Left lobe of liver (tissue), 2 donors: ENCODE data around the gene AMER2. TPM values are rescaled to one million over a fixed set of nuclear protein-coding genes. Genes with fewer than 3 reads are reported as not detected.

Experiments
- ATAC-seq: fragments of 200-7000 bp; cut with Tn5 transposase; one replicate; pipeline ENCODE4 v1.9.1; 2020; ENCODE audit warnings: mild to moderate bottlenecking, moderate library complexity
- DNase-seq: peaks from one replicate; pipeline ENCODE4 v3.0.0-alpha.2; 2020; ENCODE audit warnings: low spot score
- total RNA-seq: library from RNA; stranded (reverse); gene quantifications from one replicate; pipeline ENCODE4 v1.2.1, GENCODE V29; 2021
- donor health status: DM: no; HTN: no; CAD: no; lungs with moderate emphysema.
- donor health status: DM: no; HTN: yes; CAD: no.

Gene AMER2
- not detected for total RNA-seq

- DNase-seq = no peak
- no peak for ATAC-seq
These were observed at the start of gene AMER2 for GRCh38 chr13:25171517-25172302. TSS of gene AMER2 (minus strand) at chr13:25172288. CDS start at chr13:25171619, 669 bp downstream.

- DNase-seq (no peak), ATAC-seq (no peak)
These were observed 45.9 kb upstream of the AMER2 start for GRCh38 chr13:25218019-25218418.

GRCh38 chr13:25217023-25217885 is 45.2 kb upstream of the AMER2 start:
- DNase-seq = no peak
- ATAC-seq = no peak

- DNase-seq (no peak), ATAC-seq (no peak)
These were observed 43.1 kb upstream of the AMER2 start for GRCh38 chr13:25215253-25215575.

GRCh38 chr13:25214491-25215252 is 42.6 kb upstream of the AMER2 start:
- DNase-seq (no peak), ATAC-seq (no peak)

- no peak for DNase-seq
- no peak for ATAC-seq
These were observed 41.6 kb upstream of the AMER2 start for GRCh38 chr13:25213715-25214114.

GRCh38 chr13:25210842-25211569 is 38.9 kb upstream of the AMER2 start:
- DNase-seq (no peak), ATAC-seq (no peak)

- ATAC-seq (no peak), DNase-seq (no peak)
These were observed 35.3 kb upstream of the AMER2 start for GRCh38 chr13:25207291-25207810.

GRCh38 chr13:25204863-25205262 is 32.8 kb upstream of the AMER2 start:
- DNase-seq = no peak
- ATAC-seq = no peak

GRCh38 chr13:25203127-25203740 is 31.1 kb upstream of the AMER2 start:
- ATAC-seq = no peak
- no peak for DNase-seq

- ATAC-seq (no peak), DNase-seq (no peak)
These were observed 28.7 kb upstream of the AMER2 start for GRCh38 chr13:25200783-25201182.

- no peak for DNase-seq
- no peak for ATAC-seq
These were observed 26.6 kb upstream of the AMER2 start for GRCh38 chr13:25198647-25199046.

GRCh38 chr13:25196971-25197370 is 24.9 kb upstream of the AMER2 start:
- ATAC-seq = no peak
- DNase-seq = no peak

GRCh38 chr13:25192936-25193335 is 20.8 kb upstream of the AMER2 start:
- DNase-seq (no peak), ATAC-seq (no peak)

GRCh38 chr13:25192489-25192888 is 20.4 kb upstream of the AMER2 start:
- DNase-seq (no peak), ATAC-seq (no peak)

GRCh38 chr13:25192052-25192451 is 20.0 kb upstream of the AMER2 start:
- DNase-seq (no peak), ATAC-seq (no peak)

- ATAC-seq = no peak
These were observed 18.7 kb upstream of the AMER2 start for GRCh38 chr13:25190771-25191170.

GRCh38 chr13:25190256-25190655 is 18.2 kb upstream of the AMER2 start:
- ATAC-seq (no peak), DNase-seq (no peak)

More at GRCh38 chr13:25190771-25191170, 18.7 kb upstream of the AMER2 start:
- no peak for DNase-seq

GRCh38 chr13:25187596-25187995 is 15.5 kb upstream of the AMER2 start:
- ATAC-seq = no peak

GRCh38 chr13:25186187-25186586 is 14.1 kb upstream of the AMER2 start:
- DNase-seq (no peak), ATAC-seq (no peak)

More at GRCh38 chr13:25187596-25187995, 15.5 kb upstream of the AMER2 start:
- no peak for DNase-seq
